Breast epithelium (tissue), 3 donors: ENCODE data around the gene SKAP1.

Experiments used
- POLR2AphosphoS5 ChIP-seq, 3 donors: sonication (generic); formaldehyde crosslinking; IDR thresholded peaks; one replicate each; pipeline ENCODE4 v1.6.1; 2017; ENCODE audit warnings: antibody characterized with exemption in 3 of 3
- TF ChIP-seq, protein P1 (sequence below), 3 donors: fragments of 450-650 bp; IDR thresholded peaks; one replicate each; pipeline ENCODE4 v1.5.1; 2016 to 2017; ENCODE audit warnings: antibody characterized with exemption in 3 of 3, mild to moderate bottlenecking in 3 of 3, moderate library complexity in 3 of 3

- TF ChIP-seq, protein P1, sequence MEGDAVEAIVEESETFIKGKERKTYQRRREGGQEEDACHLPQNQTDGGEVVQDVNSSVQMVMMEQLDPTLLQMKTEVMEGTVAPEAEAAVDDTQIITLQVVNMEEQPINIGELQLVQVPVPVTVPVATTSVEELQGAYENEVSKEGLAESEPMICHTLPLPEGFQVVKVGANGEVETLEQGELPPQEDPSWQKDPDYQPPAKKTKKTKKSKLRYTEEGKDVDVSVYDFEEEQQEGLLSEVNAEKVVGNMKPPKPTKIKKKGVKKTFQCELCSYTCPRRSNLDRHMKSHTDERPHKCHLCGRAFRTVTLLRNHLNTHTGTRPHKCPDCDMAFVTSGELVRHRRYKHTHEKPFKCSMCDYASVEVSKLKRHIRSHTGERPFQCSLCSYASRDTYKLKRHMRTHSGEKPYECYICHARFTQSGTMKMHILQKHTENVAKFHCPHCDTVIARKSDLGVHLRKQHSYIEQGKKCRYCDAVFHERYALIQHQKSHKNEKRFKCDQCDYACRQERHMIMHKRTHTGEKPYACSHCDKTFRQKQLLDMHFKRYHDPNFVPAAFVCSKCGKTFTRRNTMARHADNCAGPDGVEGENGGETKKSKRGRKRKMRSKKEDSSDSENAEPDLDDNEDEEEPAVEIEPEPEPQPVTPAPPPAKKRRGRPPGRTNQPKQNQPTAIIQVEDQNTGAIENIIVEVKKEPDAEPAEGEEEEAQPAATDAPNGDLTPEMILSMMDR (IDR thresholded peaks at IDR 0.05) = no peak
- TF ChIP-seq POLR2AphosphoS5 (IDR thresholded peaks at IDR 0.05) = no peak
Measured at GRCh38 chr17:48237456-48237855, 192.6 kb downstream of the SKAP1 start.
